GM19193 (cell line): ENCODE results near the gene TET1.
A peak's percentile ranks its signal among the peaks of the same experiment; 100 is the strongest.

Experiments
- POLR2A ChIP-seq: IDR thresholded peaks from 4 replicates; pipeline ENCODE4 v1.6.1; 2011; ENCODE audit not compliant: insufficient read depth, insufficient read length; ENCODE audit errors: extremely low read depth

TET1 gene

GRCh38 chr10:68598978-68599770, 39.0 kb downstream of the TET1 start:
- TF ChIP-seq POLR2A: no peak

- TF ChIP-seq POLR2A: no peak
Observed at GRCh38 chr10:68599771-68600040, 39.6 kb downstream of the TET1 start.

GRCh38 chr10:68600041-68600778, 40.1 kb downstream of the TET1 start:
- peak; percentile 57 for TF ChIP-seq POLR2A

GRCh38 chr10:68601501-68602265, 41.5 kb downstream of the TET1 start:
- no peak for TF ChIP-seq POLR2A

GRCh38 chr10:68602434-68602833, 42.3 kb downstream of the TET1 start:
- no peak for TF ChIP-seq POLR2A

- TF ChIP-seq POLR2A: no peak
Observed at GRCh38 chr10:68603766-68604165, 43.6 kb downstream of the TET1 start.

GRCh38 chr10:68604441-68604840, 44.3 kb downstream of the TET1 start:
- no peak for TF ChIP-seq POLR2A

- TF ChIP-seq POLR2A: no peak
Observed at GRCh38 chr10:68606918-68607317, 46.8 kb downstream of the TET1 start.

GRCh38 chr10:68611227-68611626, 51.1 kb downstream of the TET1 start:
- TF ChIP-seq POLR2A: no peak

GRCh38 chr10:68618234-68618633, 58.1 kb downstream of the TET1 start:
- no peak for TF ChIP-seq POLR2A

GRCh38 chr10:68619595-68619994, 59.5 kb downstream of the TET1 start:
- no peak for TF ChIP-seq POLR2A

- no peak for TF ChIP-seq POLR2A
Observed at GRCh38 chr10:68625316-68625921, 65.3 kb downstream of the TET1 start.

- no peak for TF ChIP-seq POLR2A
Observed at GRCh38 chr10:68628576-68629127, 68.5 kb downstream of the TET1 start.

GRCh38 chr10:68633281-68633680, 73.1 kb downstream of the TET1 start:
- no peak for TF ChIP-seq POLR2A
